Endothelial cell of umbilical vein (primary cell): ENCODE measurements around the gene TSPAN17.

Experiments
- CTCF ChIP-seq, 2 donors: IDR thresholded peaks; 1 replicate in 1 of 2; 2 replicates in 1 of 2; pipeline ENCODE4 v1.5.1; 2011; ENCODE audit warnings: low read length in 2 of 2, mild to moderate bottlenecking in 2 of 2, moderate library complexity in 2 of 2, control low read depth in 1 of 2, inconsistent platforms in 1 of 2, low read depth in 1 of 2; ENCODE audit not compliant: insufficient read depth in 1 of 2; ENCODE audit errors: extremely low read depth in 1 of 2
- EZH2 ChIP-seq: IDR thresholded peaks from 2 replicates; pipeline ENCODE4 v1.6.1; 2012; ENCODE audit warnings: borderline replicate concordance, low read depth, mild to moderate bottlenecking, moderate library complexity, low read length, inconsistent platforms; ENCODE audit not compliant: severe bottlenecking
- JUN ChIP-seq: IDR thresholded peaks from 2 replicates; pipeline ENCODE4 v1.6.1; 2011; ENCODE audit warnings: borderline replicate concordance, low read depth; ENCODE audit not compliant: insufficient read length, insufficient read depth
- POLR2A ChIP-seq: IDR thresholded peaks from 2 replicates; pipeline ENCODE4 v1.6.1; 2012; ENCODE audit warnings: low read depth, mild to moderate bottlenecking, control low read depth, low read length
- POLR2AphosphoS5 ChIP-seq: IDR thresholded peaks from 2 replicates; pipeline ENCODE4 v1.6.1; 2012; ENCODE audit warnings: low read depth, mild to moderate bottlenecking, control low read depth, low read length, moderate library complexity; ENCODE audit not compliant: insufficient read depth
- TF ChIP-seq, protein P1 (sequence below): IDR thresholded peaks from 2 replicates; pipeline ENCODE4 v1.6.1; 2011; ENCODE audit not compliant: insufficient read depth, insufficient read length

DNA sequence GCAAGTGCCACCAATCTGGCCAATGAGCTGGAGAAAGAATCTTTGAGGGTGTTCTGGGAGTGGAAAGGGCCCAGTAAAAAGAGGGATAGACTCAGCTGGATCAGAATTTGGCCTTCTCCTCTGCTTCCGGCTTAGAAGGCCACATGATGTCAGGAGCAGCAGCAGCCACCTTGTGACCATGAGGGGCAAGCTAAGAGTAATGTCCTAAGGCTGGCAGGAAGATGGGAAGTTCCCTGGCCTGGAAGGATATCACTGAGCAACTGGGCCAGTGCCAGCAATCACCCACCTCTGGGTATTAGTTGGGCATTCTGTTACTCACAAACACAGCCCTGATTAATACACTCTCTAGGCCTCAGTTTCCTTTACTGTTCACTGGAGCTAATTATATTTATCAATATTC is 44.2 kb downstream of the TSPAN17 start:
- TF ChIP-seq CTCF (IDR thresholded peaks at IDR 0.05; ENCODE audit: extremely low read depth in 1 of 2, insufficient read depth in 1 of 2, low read depth in 1 of 2, low read length in 2 of 2) (no peak), POLR2A (no peak), JUN (no peak), EZH2 (no peak), POLR2AphosphoS5 (no peak)
- TF ChIP-seq, protein P1, sequence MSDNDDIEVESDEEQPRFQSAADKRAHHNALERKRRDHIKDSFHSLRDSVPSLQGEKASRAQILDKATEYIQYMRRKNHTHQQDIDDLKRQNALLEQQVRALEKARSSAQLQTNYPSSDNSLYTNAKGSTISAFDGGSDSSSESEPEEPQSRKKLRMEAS = no peak
